D721Med (cell line): ENCODE data around the gene KRT40.

Source experiments
- DNase-seq: peaks from one replicate; pipeline ENCODE4 v3.0.0; 2011; ENCODE audit warnings: low spot score; ENCODE audit not compliant: insufficient read length
- FAIRE-seq: peaks from 2 replicates; lab custom pipeline; 2011; peaks lifted over from hg19 to GRCh38; lab: Jason Lieb, UNC
- CTCF ChIP-seq: IDR thresholded peaks from 2 replicates; pipeline ENCODE4 v1.5.1; 2012; ENCODE audit warnings: mild to moderate bottlenecking, control low read depth; ENCODE audit not compliant: insufficient read depth; ENCODE audit errors: missing control alignments

The KRT40 gene

GRCh38 chr17:40947929-40948328 is 36.2 kb downstream of the KRT40 start:
- DNase-seq, result no peak
- FAIRE-seq, result no peak
- no peak for TF ChIP-seq CTCF

- TF ChIP-seq CTCF, result no peak
- DNase-seq (no peak), FAIRE-seq (no peak)
Measured at GRCh38 chr17:40945414-40945813, 38.7 kb downstream of the KRT40 start.

- TF ChIP-seq CTCF, result no peak
- FAIRE-seq, result no peak
- DNase-seq, result no peak
Measured at GRCh38 chr17:40944531-40944930, 39.6 kb downstream of the KRT40 start.

- FAIRE-seq, result no peak
- no peak for DNase-seq
- TF ChIP-seq CTCF, result no peak
Measured at GRCh38 chr17:40942553-40942952, 41.6 kb downstream of the KRT40 start.

GRCh38 chr17:40940266-40940665 is 43.9 kb downstream of the KRT40 start:
- no peak for FAIRE-seq
- DNase-seq, result no peak
- TF ChIP-seq CTCF, result no peak

GRCh38 chr17:40938981-40939380 is 45.1 kb downstream of the KRT40 start:
- FAIRE-seq (no peak), DNase-seq (no peak)
- TF ChIP-seq CTCF, result no peak

GRCh38 chr17:40937384-40937819 is 46.7 kb downstream of the KRT40 start, which contains the start of gene KRT23:
Gene KRT23 (minus strand): TSS chr17:40937646. CDS start chr17:40936603, 1,043 bp downstream.
- DNase-seq, result no peak

More at GRCh38 chr17:40937384-40937819, 46.7 kb downstream of the KRT40 start, which contains the start of gene KRT23:
- FAIRE-seq, result no peak
- TF ChIP-seq CTCF, result no peak
